ENCODE results near the gene FTO.

FTO gene

DNA sequence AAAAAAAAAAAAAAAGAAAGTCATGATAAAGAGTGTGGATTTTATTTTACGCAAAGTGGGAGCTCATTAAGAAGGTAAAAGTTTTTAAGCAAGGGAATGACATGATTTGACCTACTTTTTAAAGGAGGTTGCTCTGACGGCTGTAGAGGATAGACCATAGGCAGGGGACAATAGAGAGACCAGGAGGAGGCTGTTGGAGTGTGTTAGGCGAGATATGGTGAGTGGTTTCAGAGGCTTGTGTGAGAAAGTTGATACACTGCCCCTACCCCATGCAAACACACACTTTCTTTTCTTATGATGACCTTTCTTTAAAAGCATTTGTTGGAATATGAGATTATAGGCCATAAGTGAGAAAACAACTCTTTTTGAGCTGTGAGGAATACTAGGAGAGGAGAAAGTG is 82.0 kb downstream of the FTO start:
- DNase-seq: no peak

DNA sequence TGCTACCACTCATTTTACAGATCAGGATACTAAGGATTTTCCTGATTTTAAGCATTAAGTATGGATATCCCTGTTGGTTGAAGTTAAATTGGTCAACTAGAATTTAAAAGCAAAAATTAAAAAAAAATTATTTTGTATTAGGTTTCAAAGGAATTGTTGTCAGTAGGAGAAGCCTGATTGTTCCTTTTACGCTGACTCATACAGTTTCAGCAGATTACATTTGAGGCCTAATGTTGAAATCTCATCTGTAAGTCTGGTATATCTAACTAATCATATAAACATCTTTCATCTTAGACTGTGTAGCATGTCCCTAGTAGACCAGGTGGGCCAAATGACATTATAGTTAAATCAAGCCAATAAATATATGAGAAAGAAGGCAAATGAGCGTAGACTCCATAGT is 83.5 kb downstream of the FTO start:
- no peak for DNase-seq

DNA sequence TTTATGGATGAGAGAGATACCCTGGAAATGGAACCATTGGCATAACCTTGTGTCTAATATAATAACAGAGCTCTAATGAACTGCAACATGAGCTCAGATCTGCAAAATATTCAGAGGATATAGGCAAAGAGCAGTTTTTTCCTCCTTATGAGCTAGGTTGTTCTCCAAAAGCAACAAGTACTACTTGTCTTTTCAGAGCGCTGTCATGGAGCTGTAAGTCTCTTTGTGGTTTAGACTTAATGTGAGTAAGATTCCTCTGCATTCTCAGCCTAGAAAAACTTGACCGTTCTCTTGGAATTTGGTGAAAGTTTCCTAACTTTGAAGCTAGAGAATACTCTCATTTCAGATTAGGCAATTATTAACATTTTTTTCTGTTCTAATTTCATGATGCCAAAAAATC is 85.2 kb downstream of the FTO start:
- DNase-seq: no peak

DNA sequence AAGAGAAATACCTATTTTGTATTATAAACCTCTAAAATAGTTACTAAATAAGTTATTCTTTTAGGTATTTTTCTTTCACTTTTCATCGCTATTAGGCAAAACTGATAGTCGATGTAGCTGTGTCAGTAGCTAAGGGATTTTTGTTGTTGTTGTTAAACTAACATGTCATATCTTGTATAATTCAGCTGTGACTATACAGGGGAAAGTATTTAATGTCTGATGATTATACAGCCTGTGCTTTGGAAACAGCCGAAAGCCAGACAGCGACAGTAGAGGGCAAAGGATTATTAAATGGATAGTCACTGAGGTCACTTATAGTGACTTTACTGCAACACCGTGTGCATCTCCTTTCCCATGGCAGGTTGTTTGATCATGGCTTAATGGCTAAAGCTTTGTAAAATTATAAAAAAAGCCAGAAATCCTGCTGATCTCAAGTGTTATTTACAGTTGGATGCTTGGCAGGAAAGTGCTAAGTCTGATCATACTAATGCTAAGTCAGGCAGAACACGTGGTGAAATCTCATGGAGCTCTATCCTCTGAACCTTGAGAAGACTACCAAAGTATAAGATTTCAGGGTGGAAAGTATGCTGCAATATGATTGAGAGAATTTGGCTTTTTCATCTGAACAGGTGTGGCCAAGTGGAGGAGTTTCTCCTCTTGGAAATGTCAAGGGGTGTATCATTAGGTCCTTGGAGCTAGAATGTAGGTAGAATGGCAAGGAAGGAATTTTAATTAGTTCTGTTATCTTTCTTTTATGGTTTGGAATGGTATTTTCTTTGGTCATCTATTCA is 88.4 kb downstream of the FTO start:
- DNase-seq: no peak

DNA sequence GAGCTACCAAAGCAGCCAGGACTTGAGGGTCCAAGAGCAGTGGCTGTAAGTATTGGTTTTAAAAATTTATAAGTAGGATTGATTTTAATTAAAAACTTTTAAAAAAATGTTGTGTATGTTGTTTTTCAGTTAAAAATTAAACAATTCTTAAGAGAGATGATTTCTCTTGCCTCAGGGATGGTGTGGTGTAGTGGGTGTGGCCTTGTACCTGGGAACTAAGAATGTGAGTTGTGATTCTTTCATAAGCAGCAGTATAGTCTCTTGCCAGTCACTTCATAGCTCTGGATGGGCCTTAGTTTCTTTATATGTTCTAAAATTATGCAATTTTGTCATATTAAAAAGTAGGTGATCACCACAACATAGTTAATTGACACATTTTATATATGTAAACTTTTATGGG is 99.5 kb downstream of the FTO start:
- no peak for DNase-seq

DNA sequence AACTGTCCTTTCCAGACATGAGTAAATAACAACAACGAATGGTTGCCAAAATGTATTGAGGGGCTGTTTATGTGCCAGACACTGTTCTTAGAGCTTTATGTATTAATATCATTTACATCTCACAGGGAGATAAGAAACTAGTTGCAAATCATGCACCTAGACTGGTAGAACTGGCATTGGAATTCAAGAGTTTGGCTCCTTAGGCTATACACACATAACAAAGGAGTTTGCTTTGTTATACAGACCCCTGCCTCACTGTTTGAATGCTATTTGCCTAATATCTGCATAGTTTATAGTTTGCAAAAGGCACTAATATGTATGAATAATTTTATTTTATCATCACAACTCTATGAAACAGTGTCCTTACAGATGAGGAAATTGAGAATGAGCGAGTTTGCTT is 100.0 kb downstream of the FTO start:
- DNase-seq: no peak

DNA sequence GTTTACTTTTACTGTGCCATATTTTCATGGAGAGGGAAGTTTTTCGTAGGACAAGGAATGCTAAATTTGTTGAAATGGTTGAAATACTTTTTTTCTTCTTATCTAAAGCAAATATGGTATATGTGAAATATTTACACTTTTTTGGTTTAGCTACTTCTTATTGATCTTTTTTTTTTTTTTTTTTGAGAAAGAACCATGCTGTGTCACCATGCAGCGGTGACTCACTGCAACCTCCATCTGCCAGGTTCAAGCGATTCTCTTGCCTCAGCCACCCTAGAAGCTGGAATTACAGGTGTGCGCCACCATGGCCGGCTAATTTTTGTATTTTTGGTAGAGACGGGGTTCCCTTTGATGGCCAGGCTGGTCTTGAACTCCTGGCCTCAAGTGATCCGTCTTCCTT is 100.5 kb downstream of the FTO start:
- DNase-seq: no peak

DNA sequence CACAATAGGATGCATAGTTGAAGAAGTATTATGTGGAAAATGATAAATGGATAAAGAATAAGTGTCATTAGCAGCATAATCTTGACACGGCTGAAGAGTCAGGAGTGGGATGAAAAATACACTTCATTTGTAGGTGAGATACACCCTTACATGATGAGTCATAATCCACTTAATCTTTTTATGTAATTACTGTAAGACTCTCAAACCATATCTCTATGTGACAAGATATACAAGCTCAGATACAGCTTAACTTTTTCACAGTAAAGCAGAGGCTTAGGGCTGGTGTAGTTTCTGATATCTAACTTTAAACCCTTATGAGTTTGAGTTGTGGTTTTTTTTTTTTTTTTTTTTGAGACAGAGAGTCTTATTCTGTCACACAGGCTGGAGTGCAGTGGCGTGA is 101.2 kb downstream of the FTO start:
- no peak for DNase-seq

DNA sequence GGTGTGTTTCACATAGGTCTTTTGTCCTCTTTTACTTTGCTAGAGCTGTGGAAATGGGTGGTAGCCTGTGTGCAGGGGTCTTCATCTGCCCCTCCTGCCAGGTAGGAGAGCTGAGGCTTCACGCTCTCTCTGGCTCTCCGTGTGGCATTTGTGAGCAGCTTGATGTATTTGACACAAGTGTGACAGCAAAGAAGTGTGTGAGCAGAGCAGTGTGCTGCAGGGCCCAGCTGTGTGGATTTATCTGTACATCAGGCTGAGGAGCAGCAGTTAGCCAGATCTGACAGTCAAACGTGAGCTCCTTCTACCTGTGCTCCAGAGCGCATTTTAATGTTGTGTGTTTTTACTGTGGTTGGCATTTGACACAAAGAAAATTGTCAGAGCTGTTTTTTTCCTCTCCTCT is 101.8 kb downstream of the FTO start:
- no peak for DNase-seq

DNA sequence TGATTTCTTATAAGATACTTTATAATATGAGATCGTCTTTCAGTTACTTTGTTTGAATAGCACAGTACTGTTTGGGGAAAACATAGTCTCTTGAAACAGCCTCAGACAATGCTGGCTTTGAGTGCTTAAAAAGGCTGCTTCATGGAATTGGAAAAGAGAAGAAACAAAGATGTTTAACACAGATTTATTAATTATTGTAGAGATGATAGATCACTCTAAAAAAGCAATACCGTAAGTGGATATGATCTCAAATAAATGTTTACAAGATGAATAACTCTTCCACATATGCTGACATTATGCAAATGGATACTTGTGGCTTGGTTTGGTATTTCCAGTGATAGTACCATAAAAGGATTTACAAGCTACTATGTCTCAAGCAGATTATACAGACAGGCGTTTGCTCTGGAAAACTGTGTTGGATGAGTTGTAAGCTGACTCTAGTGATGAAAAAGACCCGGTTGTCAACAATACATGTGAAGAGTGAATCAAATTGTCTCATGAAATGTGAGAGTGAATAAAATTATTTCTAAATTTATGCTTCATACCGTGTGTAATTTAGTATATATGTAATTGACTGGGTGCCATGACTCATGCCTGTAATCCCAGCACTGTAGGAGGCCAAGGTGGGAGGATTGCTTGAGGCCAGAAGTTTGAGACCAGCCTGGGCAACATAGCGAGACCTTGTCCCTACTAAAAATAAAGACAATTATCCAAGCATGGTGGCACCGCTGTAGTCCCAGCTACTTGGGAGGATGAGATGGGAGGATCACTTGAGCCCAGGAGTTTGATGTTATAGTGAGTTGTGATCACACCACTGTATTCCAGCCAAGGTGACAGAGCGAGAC is 105.4 kb downstream of the FTO start:
- DNase-seq: no peak

DNA sequence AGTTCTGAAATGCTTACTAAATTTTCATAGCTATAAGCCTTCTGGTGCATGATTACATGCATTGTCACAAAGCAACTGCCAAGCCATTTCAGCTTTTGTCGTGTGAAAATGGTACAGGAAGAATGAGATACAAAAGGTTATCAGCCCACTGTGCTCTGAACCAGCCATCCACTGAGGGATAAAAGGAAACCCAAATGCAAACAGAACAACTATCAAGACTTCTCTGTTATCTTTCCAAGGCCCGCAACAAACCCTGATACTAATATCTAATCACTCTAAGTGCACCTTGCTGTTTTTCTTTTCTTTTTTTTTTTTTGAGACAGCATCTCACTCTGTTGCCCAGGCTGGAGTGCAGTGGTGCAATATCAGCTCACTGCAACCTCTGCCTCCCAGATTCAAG is 109.0 kb downstream of the FTO start:
- DNase-seq: no peak

DNA sequence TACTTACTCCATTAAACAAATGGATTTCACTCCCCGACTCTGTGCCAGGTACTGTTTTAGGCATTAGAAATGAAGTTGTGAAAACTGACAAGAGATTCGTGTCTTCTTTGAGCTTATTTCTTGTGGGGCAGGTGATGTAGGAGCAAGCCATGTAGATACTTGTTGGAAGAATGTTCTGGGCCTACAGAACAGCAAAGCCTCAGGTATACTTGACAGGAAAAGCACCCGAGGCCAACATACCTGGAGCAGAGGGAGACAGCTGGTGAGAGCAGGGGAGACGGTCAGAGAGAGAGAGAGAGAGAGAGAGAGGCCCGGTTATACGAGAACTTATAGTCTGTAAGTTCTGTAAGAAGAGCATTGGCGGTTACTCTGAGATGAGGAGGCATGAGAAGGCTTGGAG is 110.8 kb downstream of the FTO start:
- no peak for DNase-seq

DNA sequence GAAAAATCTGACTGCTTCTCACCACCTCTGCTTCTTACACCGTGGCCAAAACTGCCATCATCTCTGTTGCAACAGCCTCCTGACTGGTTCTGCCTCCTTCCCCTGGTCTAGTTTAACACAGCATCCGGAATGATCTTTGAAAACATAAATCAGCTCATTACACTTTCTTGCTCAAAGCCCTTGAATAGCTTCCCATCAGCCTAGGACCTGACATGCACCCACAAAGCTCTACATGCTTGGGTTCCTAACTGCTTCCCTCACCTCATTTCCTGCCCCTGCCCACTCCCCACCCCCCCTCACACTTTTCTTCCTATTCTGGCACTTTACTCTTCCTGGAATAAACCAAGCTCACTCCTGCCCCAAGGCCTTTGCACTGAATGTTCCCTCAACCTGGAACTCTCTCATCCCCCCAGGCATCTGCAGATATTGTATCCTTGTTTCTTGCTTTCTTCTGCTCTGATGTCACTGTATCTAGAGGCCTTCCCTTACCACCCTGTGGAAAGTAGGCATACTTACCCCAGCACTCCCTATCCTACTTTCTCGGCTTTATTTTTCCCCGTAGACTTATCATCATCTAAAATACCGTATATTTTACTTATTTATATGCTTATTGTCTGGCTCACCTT is 112.4 kb downstream of the FTO start:
- no peak for DNase-seq

DNA sequence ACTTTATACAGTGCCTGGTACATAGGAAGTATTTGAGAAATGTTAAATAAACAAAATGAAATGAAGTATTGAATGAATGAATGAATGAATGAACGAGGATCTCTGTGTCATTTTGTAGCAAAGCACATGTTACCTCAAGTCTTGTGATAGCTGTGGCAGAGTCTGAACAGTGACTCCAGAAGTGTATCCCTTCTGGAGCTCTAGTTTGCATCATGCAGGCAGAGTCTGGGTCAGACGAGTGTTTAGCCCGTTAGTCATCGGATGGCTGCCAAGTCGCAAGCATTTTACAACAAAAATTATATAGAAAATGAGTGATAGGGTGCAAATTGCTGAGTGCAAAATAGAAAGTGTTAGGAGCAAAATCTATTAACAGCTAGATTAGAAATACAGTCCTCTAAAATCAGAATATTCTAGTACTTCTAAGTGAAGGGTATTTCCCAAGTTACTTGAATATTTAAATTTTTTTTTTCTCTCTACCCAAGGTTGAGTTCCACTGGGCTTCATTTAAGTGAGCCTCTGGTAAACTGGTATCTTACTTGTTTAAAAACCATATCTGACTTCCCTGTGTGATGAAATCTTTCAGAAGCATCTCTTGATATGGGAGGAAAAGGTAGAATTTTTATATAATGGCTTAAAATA is 113.3 kb downstream of the FTO start:
- no peak for DNase-seq

DNA sequence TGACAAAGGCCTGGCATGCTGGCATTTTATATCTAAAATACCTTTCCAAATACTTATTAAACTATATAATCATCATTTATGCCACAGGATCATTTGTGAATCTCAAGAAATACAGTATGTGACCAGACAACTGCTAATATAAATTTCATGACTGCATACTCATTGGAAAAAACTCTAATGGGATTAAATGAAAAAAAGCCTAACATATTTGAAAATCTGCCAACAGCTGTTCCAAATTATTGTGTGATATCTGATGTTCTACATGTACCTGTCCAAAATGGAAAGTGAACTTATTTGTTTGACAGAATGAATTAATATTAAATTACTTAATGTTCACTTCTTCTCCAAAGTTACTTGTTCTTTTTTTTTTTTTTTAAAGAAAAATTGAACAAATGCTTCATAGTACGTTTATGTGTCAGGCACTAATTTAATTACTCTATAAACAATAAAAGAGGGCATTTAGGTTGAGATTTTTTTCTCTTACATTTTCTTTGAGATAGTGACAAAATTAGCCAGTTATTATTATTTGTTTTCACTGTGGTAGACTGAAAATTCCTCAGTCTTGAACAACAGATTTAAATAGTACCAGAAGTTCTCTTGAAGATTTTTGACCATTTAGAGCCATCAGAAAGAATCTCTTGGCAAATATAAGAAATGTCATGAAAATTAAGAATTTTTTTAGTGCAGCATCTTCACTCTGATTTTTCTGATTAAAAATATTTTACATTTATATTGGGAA is 114.0 kb downstream of the FTO start:
- no peak for DNase-seq

DNA sequence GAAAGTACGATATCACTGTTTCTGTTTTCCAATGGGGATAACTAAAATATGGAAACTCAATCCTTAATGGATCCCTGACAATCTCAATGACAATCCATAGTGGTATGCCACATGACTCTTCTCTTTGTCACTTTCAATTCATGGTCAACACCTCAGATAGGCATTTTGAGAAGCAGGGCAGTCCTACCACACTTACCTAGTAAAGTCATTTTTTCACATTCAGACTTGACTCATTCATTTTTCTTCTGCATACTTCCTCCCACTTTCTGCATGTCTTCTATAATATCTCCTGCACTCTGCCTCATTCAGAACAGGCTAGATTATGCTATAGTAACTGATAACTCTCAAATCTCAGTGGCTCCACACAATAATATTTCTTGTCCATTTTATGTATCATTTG is 117.5 kb downstream of the FTO start:
- DNase-seq: no peak

DNA sequence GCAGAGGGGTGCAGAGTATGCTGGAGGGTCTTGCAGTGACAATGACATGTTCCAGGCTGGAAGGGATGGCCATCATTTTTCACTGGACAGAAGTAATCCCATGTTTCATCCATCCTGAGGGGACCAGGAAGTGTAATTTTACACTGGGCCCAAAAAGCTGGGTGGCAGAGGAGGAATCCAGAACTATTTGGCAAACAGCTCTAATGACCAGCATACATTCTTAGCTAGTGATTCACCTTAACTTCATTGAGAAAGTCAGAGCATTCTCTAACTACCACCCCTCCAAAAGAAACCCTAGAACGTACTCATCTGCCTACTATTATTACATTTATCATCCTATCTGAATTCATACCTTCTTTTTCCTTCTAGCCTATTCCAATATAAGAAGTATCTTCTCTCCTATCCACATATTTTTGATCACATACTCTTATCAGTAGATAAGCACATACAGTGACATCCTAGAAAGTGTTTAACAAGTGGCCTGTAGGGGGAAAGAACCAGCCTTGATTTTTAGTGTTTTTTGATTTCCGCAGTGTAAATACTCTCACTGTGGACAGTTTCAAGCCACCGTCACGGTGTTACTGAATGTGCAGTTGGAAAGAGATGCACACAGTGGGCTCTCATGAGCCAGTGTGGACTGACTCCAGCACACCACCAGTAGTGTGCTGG is 118.1 kb downstream of the FTO start:
- DNase-seq: no peak

DNA sequence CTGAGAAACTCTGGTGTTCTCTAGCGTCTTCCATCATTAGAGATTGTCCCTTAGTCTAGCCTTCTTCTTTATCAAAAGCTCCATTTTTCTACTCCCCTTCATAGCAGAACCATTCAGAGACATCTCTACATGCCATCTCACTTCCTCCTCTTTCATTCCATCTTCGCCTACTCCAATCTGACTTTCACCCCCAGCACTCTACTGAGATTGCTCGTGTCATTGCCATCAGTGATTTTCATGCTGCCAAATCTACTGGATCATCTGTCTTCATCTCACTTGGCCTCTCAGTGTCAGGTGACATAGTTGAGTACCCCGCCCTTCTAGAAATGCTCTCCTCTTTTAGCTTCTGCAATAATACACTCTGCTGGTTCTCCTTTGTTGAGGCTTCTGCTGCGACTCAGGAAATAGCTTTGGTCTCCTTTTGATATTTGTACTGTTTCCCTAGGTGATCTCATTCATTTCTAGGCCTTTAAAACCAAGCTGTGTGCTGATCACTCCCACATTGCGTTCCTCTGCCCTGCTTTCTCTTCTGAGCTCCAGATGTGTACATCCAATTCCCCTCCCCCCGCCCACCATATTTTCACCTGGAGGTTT is 119.1 kb downstream of the FTO start:
- no peak for DNase-seq

DNA sequence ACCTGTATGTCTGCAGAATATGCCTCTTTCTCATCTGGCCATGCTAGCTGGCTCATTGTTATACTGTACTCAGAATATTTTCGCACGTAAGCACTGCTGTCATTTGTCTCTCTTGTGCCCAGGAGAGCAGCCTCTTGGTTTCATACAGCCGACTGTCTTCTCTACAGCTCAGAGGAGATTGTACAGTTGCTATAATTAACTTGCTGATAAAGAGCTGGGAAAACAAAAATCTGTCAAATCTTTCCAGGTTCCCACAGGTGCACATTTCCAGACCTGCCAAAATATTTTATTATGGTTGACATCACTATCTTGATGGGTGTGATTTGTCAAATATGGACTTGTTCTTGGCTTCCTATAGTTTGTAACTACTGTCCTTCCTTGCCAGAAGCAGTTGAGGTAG is 122.7 kb downstream of the FTO start:
- DNase-seq: no peak

DNA sequence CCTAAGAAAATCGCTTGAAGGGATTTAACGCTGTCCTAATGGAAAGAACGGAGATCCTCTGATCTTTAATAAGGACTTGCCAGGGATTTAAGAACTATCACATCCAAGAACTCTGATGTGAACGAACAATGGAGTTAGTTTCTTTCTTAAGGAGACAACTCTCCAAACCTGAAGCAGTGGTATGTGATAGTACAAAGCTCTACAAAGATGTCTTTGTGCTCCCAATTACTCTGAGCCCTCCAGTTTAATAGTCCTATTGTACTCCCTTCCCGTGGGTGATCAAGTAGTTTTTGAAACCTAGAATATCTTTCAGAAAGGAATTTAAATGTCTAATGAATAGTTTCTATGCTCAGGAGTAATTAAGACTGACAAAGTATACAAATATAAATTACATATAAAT is 123.8 kb downstream of the FTO start:
- no peak for DNase-seq

DNA sequence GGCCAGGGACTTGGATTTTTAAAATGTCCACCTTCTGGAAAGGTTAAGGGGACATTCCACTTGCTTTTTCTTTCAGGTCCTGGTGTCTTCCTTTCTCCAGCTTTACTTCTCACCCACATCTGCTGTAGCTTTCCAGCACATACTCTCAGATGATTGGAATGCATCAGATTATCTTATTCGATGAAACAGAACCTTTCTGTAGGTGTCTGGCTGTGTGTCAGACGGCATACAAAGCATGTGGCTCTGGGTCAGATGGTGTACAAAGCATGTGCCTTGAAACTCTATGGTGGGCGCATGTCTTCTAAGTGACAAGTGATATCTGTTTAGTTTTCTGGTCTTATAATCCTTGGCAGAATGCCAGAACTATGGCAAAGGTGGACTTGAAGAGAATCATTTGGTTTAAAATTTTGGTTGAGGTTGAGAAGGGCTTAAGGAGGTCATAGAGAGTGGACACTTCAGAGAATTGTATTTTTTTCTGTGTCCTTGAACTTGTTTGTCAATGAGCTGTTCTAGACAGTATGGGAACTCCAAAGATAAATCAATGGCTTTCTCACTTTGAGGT is 125.3 kb downstream of the FTO start:
- no peak for DNase-seq
